ENCODE results near the gene BEAN1. TPM values are rescaled to one million over a fixed set of nuclear protein-coding genes. Genes with fewer than 3 reads are reported as not detected.

Gene BEAN1
- total RNA-seq, 1 donor from 2014 or later: 6.7 TPM

DNA sequence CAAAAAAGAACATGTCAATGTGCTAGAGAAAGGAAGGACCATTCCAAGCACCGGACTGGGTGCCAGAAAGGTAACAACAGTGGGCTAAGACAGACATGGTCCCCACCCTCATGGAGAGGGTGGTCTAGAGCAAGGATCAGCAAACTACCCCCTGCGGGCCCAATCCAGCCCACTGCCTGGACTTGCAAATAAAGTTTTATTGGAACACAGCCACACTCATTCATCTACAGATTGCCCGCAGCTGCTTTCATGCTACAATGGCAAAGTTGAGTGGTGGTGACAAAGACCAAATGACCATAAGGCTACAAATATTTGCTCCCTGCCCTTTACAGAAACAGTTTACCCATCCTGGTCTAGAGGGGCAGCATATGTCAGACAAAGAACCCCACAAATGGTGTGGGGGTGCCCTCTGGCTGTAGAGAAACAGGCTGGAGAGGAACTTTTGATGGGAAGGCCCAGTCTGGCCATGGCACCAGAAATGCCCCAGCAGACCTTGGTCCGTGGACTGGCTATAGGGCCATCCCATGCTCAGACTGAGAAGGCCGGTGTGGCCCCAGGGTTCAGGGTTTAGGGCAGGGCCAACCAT is 45.4 kb upstream of the BEAN1 start:
- TF ChIP-seq CTCF (IDR thresholded peaks at IDR 0.05; ENCODE audit: insufficient read depth, low read length, poor library complexity, severe bottlenecking): no peak
- no peak for DNase-seq (ENCODE audit: low read depth)
- no peaks in the 10 kb centered on the region for H3K27me3 ChIP-seq (ENCODE audit: control insufficient read depth, insufficient read depth, low read length)
- no peaks in the 10 kb centered on the region for H3K36me3 ChIP-seq (ENCODE audit: control insufficient read depth, insufficient read depth, low read length)
- no peak overlapping the region for H3K4me3 ChIP-seq (ENCODE audit: low read depth, low read length)

DNA sequence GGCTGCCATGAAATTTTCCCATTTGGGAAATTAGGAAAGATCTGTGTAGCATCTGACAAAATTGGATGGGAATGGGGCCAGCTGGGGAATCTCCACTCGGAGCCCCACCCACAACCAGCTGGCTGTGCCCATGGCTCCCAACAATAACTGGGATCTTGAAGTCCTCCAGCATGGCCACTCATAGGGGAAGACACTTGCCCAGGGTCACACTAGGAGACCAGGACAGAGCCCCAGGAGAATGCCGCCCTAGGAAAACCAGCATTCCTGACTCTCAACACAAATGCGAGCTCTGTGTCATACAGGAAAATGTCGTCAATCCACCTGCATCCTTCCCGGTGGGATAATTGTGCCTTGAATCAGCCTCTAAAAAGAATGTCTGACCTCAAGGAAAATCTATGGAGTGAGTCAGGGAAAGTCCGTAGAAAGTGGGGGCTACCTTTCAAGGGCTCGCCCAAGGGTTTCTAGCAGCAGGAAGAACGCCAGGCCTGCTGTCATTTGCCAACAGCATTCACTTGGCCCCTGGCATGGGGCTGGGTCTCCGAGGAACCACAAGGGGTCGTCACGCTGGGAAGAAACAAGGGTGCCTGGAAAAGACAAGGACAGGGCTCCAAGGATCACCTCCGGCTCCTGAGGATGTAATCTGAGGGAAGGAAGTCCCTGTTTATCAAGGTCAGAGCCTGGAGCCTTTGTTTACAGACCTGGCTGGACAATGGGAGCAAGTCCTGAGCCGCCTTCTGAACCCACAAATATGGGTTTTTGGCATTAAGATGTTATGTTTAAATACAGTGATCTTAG is 44.7 kb upstream of the BEAN1 start:
- TF ChIP-seq CTCF (IDR thresholded peaks at IDR 0.05; ENCODE audit: insufficient read depth, low read length, poor library complexity, severe bottlenecking): peak; percentile 20
- no peaks in the 10 kb centered on the region for H3K36me3 ChIP-seq (ENCODE audit: control insufficient read depth, insufficient read depth, low read length)
- H3K27me3 ChIP-seq (ENCODE audit: control insufficient read depth, insufficient read depth, low read length): no peaks in the 10 kb centered on the region
- DNase-seq (ENCODE audit: low read depth): peak; percentile 93
- H3K4me3 ChIP-seq (ENCODE audit: low read depth, low read length): no peak overlapping the region

DNA sequence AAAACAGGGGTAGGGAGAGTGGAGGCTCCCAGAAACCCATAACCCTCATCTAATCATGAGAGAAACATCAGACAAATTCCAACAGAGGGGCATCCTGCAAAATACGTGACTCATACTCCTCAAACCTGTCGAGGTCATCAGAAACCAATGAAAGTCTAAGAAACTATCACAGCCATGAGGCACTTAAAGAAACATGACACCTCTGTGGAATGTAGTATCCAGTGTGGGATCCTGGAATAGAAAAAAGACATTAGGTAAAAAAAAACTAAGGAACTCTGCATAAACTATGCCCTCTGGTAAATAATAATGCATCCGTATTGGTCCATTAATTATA is 44.2 kb upstream of the BEAN1 start:
- no peaks in the 10 kb centered on the region for H3K36me3 ChIP-seq (ENCODE audit: control insufficient read depth, insufficient read depth, low read length)
- peak; percentile 95 for DNase-seq (ENCODE audit: low read depth)
- no peak for TF ChIP-seq CTCF (IDR thresholded peaks at IDR 0.05; ENCODE audit: insufficient read depth, low read length, poor library complexity, severe bottlenecking)
- no peak overlapping the region for H3K4me3 ChIP-seq (ENCODE audit: low read depth, low read length)
- no peaks in the 10 kb centered on the region for H3K27me3 ChIP-seq (ENCODE audit: control insufficient read depth, insufficient read depth, low read length)

DNA sequence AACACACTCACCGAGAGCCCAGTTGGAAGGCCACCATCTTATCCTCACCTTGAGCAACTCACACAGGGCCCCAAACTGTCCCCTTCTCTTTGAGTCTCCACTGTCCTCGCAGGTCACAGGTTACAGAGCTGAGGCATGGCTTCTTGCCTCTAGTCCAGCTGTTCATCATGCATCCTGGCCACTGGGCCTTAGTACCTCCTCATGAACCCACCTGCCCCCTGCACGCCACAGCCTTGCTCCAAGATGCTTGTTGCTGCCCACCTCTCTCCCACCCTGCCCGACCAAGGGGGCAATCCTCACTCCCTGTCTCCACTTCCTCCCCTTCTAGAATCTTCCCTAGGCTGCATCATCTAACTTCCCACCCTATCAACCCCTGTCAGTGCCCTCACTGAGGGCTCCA is 43.5 kb upstream of the BEAN1 start:
- Histone ChIP-seq H3K4me3 (ENCODE audit: low read depth, low read length) (no peak overlapping the region), H3K27me3 (ENCODE audit: control insufficient read depth, insufficient read depth, low read length) (no peaks in the 10 kb centered on the region), H3K36me3 (ENCODE audit: control insufficient read depth, insufficient read depth, low read length) (no peaks in the 10 kb centered on the region)
- no peak for TF ChIP-seq CTCF (IDR thresholded peaks at IDR 0.05; ENCODE audit: insufficient read depth, low read length, poor library complexity, severe bottlenecking)
- no peak for DNase-seq (ENCODE audit: low read depth)

DNA sequence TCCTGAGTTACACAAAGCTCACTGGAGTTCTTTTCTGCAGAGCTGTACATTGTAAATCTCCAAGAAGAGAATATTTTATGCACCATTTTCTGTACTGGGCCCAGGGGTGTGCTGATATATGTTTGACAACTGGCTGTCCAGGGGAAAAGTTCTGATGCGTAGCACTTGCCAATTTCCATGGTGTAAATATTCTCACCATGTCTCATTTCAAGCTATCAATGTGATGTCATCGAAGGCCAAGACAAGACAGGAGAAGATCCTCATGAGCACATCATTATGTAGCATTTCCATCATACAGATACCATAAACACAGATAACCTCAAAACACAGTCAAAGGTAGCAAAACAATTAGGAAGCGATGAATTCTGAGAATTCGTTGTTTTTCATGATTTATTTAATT is 41.7 kb upstream of the BEAN1 start:
- H3K36me3 ChIP-seq (ENCODE audit: control insufficient read depth, insufficient read depth, low read length): no peaks in the 10 kb centered on the region
- DNase-seq (ENCODE audit: low read depth): no peak
- TF ChIP-seq CTCF (IDR thresholded peaks at IDR 0.05; ENCODE audit: insufficient read depth, low read length, poor library complexity, severe bottlenecking): no peak
- H3K27me3 ChIP-seq (ENCODE audit: control insufficient read depth, insufficient read depth, low read length): no peaks in the 10 kb centered on the region
- H3K4me3 ChIP-seq (ENCODE audit: low read depth, low read length): no peak overlapping the region
